Lower leg skin (tissue), 4 donors: Measurements from ENCODE around the gene LMCD1. TPM values are rescaled to one million over a fixed set of nuclear protein-coding genes. Genes with fewer than 3 reads are reported as not detected.

Experiments
- DNase-seq, 2 donors: peaks; one replicate each; pipeline ENCODE4 v3.0.0-alpha.2; 2019; ENCODE audit warnings: low spot score in 2 of 2
- H3K4me3 ChIP-seq: fragments of 200-600 bp; sonication (generic); 2 replicates; pipeline ENCODE4 v1.5.1; 2017; ENCODE audit warnings: mild to moderate bottlenecking, low read depth; ENCODE audit not compliant: poor library complexity, severe bottlenecking
- POLR2A ChIP-seq, 2 donors: fragments of 450-650 bp; IDR thresholded peaks; one replicate each; pipeline ENCODE4 v1.6.1; 2016 to 2017; ENCODE audit warnings: antibody characterized with exemption in 2 of 2, mild to moderate bottlenecking in 1 of 2, moderate library complexity in 1 of 2
- WGBS, 2 donors: methylation state at CpG; one replicate each; pipeline ENCODE4 v1.1.5; 2018; 5-methylcytosine and 5-hydroxymethylcytosine counted together
- intact Hi-C: fragments of 100-400 bp; cut with DNase I; formaldehyde crosslinking; loops from one replicate; pipeline ENCODE4 v1.15.0; 2023; ENCODE audit warnings: low total_unique reads
- total RNA-seq, 4 donors: library from RNA; depleted of rRNA; stranded (reverse); fragments of >200 nt; gene quantifications; one replicate each; pipeline ENCODE4 v1.1.0, GENCODE V29; 2016
- TF ChIP-seq, protein P1 (sequence below), 3 donors: fragments of 450-650 bp; IDR thresholded peaks; one replicate each; pipeline ENCODE4 v1.5.1; 2016; ENCODE audit warnings: antibody characterized with exemption in 3 of 3, mild to moderate bottlenecking in 3 of 3, moderate library complexity in 2 of 3

Gene LMCD1
- total RNA-seq, 4 donors from 2014 or later: 40.4 to 81.5 (median 54.1) TPM

DNA sequence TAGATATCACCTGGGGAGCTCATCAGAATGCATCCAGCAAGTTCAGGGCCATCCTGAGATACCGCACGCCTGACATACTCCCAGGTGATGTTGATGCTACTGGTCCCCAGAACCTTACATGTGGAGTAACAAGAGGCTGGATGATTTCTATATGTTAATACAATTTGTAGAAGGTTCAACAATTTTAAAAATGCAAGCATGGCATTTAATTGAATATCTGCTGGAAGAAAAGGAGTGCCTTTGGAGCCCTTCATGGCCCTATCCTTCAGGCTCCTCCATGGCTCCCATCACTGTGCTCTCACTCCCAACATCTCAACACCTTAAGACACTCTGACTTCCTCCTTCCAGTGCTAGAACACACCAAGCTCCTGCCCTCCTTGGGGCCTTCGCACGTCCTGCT lies 36.6 kb downstream of the LMCD1 start:
- no peak for TF ChIP-seq POLR2A (IDR thresholded peaks at IDR 0.05)
- TF ChIP-seq, protein P1, sequence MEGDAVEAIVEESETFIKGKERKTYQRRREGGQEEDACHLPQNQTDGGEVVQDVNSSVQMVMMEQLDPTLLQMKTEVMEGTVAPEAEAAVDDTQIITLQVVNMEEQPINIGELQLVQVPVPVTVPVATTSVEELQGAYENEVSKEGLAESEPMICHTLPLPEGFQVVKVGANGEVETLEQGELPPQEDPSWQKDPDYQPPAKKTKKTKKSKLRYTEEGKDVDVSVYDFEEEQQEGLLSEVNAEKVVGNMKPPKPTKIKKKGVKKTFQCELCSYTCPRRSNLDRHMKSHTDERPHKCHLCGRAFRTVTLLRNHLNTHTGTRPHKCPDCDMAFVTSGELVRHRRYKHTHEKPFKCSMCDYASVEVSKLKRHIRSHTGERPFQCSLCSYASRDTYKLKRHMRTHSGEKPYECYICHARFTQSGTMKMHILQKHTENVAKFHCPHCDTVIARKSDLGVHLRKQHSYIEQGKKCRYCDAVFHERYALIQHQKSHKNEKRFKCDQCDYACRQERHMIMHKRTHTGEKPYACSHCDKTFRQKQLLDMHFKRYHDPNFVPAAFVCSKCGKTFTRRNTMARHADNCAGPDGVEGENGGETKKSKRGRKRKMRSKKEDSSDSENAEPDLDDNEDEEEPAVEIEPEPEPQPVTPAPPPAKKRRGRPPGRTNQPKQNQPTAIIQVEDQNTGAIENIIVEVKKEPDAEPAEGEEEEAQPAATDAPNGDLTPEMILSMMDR (IDR thresholded peaks at IDR 0.05): no peak
- intact Hi-C loops: no loop called here
- WGBS, 2 donors: 85 to 98% methylated on average over 4 of the region's 4 CpGs
- H3K4me3 ChIP-seq: no peak overlapping the region
- DNase-seq: no peak

DNA sequence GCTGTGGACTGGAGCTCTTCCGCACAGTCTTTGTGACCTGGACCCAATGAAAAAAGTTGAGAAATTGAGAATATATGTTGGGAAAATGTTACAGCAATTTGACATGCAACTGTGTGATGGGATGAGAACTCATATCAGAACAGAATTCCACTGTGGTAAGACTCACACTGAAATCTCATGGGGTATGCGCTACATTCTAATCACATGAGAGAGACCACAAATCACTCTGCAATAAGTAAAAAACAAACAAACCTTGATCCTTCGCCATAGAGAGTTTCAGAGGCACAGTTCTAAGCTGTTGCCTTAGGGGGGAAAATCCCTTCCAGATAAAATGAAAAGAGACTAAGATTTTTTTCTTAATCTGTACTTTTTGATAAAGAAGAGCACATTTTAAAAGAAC lies 37.3 kb downstream of the LMCD1 start:
- intact Hi-C loops: no loop called here
- 83 to 88% methylated on average over 3 of the region's 3 CpGs for WGBS, 2 donors
- no peak for DNase-seq
- no peak for TF ChIP-seq POLR2A (IDR thresholded peaks at IDR 0.05)
- TF ChIP-seq, protein P1 (IDR thresholded peaks at IDR 0.05): no peak
- H3K4me3 ChIP-seq: no peak overlapping the region

DNA sequence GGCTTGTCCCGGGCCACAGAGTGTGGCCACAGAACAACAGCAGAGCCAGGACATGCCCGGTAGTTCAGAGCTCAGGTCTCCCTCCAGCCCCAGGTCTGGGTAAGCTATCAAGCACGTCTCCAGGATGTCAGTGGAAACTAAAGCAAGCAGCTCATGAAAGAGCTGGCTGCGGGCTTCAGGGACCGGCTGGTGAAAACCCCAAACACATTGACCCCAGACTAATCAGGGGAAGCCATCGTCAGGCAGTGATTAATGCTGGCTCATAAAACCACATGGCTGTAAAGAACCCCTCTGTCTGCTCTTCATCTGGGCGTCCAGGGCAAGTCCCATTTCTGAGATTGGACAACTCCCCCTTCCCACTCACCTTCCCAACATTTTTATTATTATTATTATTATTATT lies 37.8 kb downstream of the LMCD1 start:
- no peak overlapping the region for H3K4me3 ChIP-seq
- intact Hi-C loops: no loop called here
- TF ChIP-seq POLR2A (IDR thresholded peaks at IDR 0.05): no peak
- TF ChIP-seq, protein P1 (IDR thresholded peaks at IDR 0.05): no peak
- WGBS, 2 donors: 66 to 72% methylated on average over 7 of the region's 7 CpGs
- peak in 1 of 2 donors; percentile 52 for DNase-seq

DNA sequence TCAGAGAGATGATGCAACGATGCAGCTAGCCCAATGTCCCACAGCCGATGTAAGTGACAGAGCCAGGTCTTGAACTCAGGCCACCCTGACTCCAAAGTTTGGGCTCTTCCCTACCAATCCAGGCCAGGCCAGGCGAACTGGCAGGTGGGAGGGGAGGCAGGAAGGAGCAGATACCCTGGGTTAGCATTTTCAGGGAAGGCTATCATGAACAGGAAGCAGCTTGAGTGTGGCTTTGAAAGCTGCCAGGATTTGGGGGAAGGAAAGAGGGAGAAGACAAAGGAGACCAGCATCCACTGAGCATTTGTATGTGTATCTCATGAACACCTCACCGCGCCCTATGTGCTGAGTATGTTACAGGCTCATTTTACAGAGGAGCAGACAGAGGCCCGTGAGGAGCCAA lies 38.8 kb downstream of the LMCD1 start:
- TF ChIP-seq POLR2A (IDR thresholded peaks at IDR 0.05): no peak
- TF ChIP-seq, protein P1 (IDR thresholded peaks at IDR 0.05): no peak

DNA sequence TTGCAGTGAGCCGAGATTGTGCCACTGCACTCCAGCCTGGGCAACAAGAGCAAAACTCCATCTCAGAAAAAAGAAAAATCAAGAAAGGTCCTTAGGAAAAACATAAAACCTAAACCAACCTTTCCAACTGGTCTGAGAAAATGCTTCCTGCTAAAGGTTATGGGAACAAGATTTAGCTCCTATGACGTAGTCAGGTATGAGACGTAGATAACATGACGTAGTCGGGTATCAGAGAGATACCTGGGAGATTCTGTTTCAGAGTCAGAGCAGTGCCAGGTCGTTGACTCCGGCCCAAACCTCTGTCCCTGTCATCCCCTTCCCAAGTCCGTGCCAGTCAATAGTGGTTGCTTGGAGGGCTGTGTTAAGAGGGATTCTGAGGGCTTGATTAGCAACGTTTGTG lies 39.9 kb downstream of the LMCD1 start:
- H3K4me3 ChIP-seq: no peak overlapping the region
- 87 to 92% methylated on average over 9 of the region's 9 CpGs for WGBS, 2 donors
- intact Hi-C loops: no loop called here
- no peak for DNase-seq
- TF ChIP-seq POLR2A (IDR thresholded peaks at IDR 0.05): no peak
- TF ChIP-seq, protein P1 (IDR thresholded peaks at IDR 0.05): no peak

More for the DNA sequence above, 38.8 kb downstream of the LMCD1 start:
- 80 to 93% methylated on average over 6 of the region's 6 CpGs for WGBS, 2 donors
- DNase-seq: peak in 1 of 2 donors; percentile 76
- intact Hi-C loops: no loop called here
- H3K4me3 ChIP-seq: no peak overlapping the region
